Measurements from ENCODE around the gene PCSK6. TPM values are rescaled to one million over a fixed set of nuclear protein-coding genes. Genes with fewer than 3 reads are reported as not detected.

PCSK6 gene
- total and polyA plus RNA-seq, 2 experiments from 2014 or later, result 4.8 to 6.4 TPM

DNA sequence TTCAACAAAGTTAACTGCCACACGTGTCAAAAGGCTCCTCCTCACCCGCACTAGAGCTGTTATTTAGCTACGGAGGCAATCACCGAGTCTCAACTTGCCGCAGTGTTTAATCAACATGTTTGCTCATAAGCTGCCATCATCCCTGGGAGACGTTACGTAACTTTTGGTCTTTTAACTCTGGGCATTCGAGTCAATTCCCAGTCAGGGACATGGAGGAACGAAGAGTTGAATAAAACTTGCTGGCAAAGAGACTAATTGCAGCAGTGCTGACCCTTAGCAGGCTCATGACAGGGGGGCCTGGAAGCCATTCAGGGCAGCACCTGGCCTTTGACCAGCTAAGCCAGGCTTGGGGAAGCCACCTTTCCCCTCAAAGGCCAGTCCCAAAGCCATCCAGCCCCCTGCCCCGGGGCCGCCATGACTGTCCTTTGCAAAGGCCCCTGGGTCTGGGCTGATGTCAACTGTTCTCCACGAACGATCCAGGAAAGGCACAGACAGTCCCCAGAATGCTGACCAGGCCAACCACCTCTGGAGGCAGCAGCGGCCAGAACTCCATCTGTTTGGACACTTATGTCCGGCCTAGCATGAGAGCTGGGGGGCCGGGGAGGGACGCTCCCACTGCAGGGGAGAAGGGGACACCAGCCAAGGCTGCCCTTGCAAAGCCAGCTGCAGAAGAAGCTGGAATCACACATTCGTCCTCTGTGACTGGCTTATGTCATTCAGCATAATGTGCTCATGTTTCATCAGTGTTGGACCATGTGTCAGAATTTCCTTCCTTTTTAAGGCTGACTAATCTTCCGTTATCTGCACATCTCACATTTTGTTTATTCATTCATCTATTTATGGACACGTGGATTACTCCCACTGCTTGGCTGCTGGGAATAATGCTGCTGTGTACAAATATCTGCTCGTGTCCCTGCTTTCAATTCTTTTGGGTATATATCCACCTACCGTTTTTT lies 43.7 kb downstream of the PCSK6 start:
- Histone ChIP-seq H3K4me3 (no peak overlapping the region), H3K9me3 (ENCODE audit: low read depth) (no peaks in the 10 kb centered on the region), H3K36me3 (no peaks in the 10 kb centered on the region), H3K4me1 (ENCODE audit: low read depth) (no peaks in the 10 kb centered on the region), H3K27me3 (no peaks in the 10 kb centered on the region), H3K27ac (no peak overlapping the region)
- peak in 1 of 2 donors; percentile 69 for DNase-seq (ENCODE audit: low read depth in 1 of 2, low spot score in 1 of 2)
- TF ChIP-seq, protein P1, sequence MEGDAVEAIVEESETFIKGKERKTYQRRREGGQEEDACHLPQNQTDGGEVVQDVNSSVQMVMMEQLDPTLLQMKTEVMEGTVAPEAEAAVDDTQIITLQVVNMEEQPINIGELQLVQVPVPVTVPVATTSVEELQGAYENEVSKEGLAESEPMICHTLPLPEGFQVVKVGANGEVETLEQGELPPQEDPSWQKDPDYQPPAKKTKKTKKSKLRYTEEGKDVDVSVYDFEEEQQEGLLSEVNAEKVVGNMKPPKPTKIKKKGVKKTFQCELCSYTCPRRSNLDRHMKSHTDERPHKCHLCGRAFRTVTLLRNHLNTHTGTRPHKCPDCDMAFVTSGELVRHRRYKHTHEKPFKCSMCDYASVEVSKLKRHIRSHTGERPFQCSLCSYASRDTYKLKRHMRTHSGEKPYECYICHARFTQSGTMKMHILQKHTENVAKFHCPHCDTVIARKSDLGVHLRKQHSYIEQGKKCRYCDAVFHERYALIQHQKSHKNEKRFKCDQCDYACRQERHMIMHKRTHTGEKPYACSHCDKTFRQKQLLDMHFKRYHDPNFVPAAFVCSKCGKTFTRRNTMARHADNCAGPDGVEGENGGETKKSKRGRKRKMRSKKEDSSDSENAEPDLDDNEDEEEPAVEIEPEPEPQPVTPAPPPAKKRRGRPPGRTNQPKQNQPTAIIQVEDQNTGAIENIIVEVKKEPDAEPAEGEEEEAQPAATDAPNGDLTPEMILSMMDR (IDR thresholded peaks at IDR 0.05; ENCODE audit: low read depth, low read length), result peak; percentile 10

DNA sequence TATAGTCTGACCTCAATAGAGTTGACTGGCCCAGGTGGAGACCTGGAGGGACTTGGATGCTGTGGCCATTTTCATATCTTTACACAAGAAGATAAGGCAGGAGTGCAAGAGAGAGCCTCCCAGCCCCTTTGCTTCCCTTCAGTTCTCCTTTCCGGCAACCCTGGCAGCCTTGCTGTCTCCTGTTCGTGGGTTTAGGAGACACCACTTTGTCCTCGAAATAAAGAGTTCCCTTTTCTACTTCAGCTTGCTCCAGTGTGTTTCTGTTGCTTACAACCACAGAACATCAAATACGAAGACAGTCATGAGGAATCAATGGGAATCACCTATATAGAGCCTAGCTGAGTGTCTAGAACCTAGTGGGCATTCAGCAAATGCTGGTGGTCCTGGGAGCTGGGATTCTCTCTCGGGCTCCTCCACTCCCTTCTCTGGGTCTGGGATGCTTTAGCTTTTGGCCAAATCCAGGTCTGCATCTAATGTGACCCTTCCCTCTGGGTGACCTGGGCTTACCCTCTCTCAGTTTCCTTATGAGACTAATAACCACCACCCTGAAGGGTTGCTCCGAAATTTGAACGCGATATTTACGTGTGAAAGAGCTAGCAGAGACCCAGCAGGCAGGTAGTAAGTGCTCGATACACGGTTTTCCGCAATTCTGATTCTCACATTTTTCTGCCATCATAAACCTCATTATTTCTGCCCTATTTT lies 44.5 kb downstream of the PCSK6 start:
- Histone ChIP-seq H3K27ac (no peak overlapping the region), H3K9me3 (ENCODE audit: low read depth) (no peaks in the 10 kb centered on the region), H3K4me1 (ENCODE audit: low read depth) (no peaks in the 10 kb centered on the region), H3K4me3 (no peak overlapping the region), H3K36me3 (no peaks in the 10 kb centered on the region), H3K27me3 (no peaks in the 10 kb centered on the region)
- no peak for DNase-seq (ENCODE audit: low read depth in 1 of 2, low spot score in 1 of 2)
- TF ChIP-seq, protein P1 (IDR thresholded peaks at IDR 0.05; ENCODE audit: low read depth, low read length), result no peak

DNA sequence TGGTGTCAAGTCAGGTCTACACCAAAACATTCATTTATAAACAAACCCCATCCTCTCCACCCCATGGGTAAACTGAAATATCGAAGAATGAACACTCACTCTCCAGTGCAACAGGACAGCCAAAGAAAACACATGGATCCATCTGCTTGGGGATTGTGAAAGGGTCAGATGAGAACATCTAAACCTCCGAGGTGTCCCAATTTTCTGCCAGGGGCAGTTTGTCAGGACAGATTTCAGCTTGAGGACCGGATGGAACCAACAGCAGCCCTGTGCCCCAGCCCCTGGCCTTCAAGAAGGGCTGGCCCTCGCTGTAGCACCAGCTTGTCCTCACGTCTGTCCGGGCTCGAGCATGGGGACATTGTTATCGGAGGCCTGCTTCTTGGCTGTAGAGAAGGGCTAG lies 45.5 kb downstream of the PCSK6 start:
- H3K27me3 ChIP-seq, result no peaks in the 10 kb centered on the region
- no peak overlapping the region for H3K27ac ChIP-seq
- H3K36me3 ChIP-seq, result no peaks in the 10 kb centered on the region
- H3K4me1 ChIP-seq (ENCODE audit: low read depth), result no peaks in the 10 kb centered on the region
- TF ChIP-seq, protein P1 (IDR thresholded peaks at IDR 0.05; ENCODE audit: low read depth, low read length), result no peak
- DNase-seq (ENCODE audit: low read depth in 1 of 2, low spot score in 1 of 2), result no peak
- H3K4me3 ChIP-seq, result no peak overlapping the region
- no peaks in the 10 kb centered on the region for H3K9me3 ChIP-seq (ENCODE audit: low read depth)

DNA sequence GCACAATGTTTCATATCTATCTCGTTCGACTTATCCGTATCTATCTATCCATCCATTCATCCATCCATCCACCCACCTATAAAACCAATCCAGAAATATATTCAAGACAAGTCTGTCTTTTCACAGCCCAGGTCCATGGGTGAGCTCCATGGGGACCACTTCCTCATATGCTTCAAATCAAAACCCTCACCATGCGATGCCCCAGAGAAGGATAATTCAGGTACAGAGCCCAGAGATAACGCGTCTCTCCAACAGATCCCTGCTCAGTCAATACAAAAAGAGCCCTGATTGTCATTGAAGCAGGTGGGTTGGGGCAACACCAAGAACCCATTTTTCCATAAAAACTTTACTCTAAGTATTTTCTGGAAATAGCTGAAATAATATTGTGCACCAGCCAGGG lies 47.2 kb downstream of the PCSK6 start:
- Histone ChIP-seq H3K4me1 (ENCODE audit: low read depth) (no peaks in the 10 kb centered on the region), H3K9me3 (ENCODE audit: low read depth) (no peaks in the 10 kb centered on the region), H3K36me3 (no peaks in the 10 kb centered on the region), H3K27ac (no peak overlapping the region), H3K4me3 (no peak overlapping the region), H3K27me3 (no peaks in the 10 kb centered on the region)
- DNase-seq (ENCODE audit: low read depth in 1 of 2, low spot score in 1 of 2), result no peak
- TF ChIP-seq, protein P1 (IDR thresholded peaks at IDR 0.05; ENCODE audit: low read depth, low read length), result no peak

DNA sequence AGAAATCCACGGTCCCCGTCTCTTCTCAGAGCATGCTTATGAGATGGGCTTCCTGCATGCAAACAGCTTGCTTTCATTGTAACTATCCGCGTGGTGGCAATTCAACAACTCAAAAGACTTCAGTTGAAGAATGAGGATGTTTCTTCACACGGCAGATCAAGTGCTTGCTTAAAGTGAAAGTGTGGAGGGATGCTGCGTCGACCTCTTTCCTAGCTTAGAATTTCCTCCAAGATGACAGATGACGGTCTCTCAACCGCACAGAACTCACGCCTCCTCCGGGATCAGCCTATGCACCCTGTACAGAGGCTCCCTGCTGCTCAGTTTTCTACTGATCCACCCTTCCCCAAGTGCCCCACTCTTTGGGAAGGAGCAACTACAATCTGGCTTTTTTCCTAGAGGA lies 47.8 kb downstream of the PCSK6 start:
- Histone ChIP-seq H3K36me3 (no peaks in the 10 kb centered on the region), H3K4me1 (ENCODE audit: low read depth) (no peaks in the 10 kb centered on the region), H3K27me3 (no peaks in the 10 kb centered on the region), H3K27ac (no peak overlapping the region), H3K4me3 (no peak overlapping the region), H3K9me3 (ENCODE audit: low read depth) (no peaks in the 10 kb centered on the region)
- DNase-seq (ENCODE audit: low read depth in 1 of 2, low spot score in 1 of 2), result no peak
- TF ChIP-seq, protein P1 (IDR thresholded peaks at IDR 0.05; ENCODE audit: low read depth, low read length), result no peak

Data from cardiac muscle cell (in vitro differentiated cells and primary cell).